Brain microvascular endothelial cell (primary cell): ENCODE measurements around the gene CXCL10.

Experiments used
- DNase-seq: peaks from one replicate; pipeline ENCODE4 v3.0.0-alpha.2; 2020
- H3K27ac ChIP-seq: fragments of 250-450 bp; sonication (Bioruptor Pico); 2 replicates; pipeline ENCODE4 v1.5.1; 2020; ENCODE audit warnings: mild to moderate bottlenecking, moderate library complexity
- H3K27me3 ChIP-seq: fragments of 250-450 bp; sonication (Bioruptor Pico); replicated peaks from 2 replicates; pipeline ENCODE4 v1.5.1; 2020; ENCODE audit warnings: mild to moderate bottlenecking
- H3K36me3 ChIP-seq: fragments of 250-450 bp; sonication (Bioruptor Pico); replicated peaks from 2 replicates; pipeline ENCODE4 v1.5.1; 2020; ENCODE audit warnings: mild to moderate bottlenecking
- H3K4me3 ChIP-seq: 2 replicates; pipeline ENCODE4 v1.5.1; 2011; ENCODE audit warnings: low read depth, mild to moderate bottlenecking, control low read depth, low read length, moderate library complexity
- CTCF ChIP-seq: IDR thresholded peaks from 2 replicates; pipeline ENCODE4 v1.5.1; 2011; ENCODE audit warnings: low read depth, mild to moderate bottlenecking, moderate library complexity, low read length, control low read depth, inconsistent platforms; ENCODE audit errors: missing control alignments
- in situ Hi-C: cut with HindIII; loops from 2 replicates; pipeline ENCODE4 v1.10.0; 2017; ENCODE audit warnings: low sequenced_read_pairs, low pct_ligation_motif_present

CXCL10 gene

DNA sequence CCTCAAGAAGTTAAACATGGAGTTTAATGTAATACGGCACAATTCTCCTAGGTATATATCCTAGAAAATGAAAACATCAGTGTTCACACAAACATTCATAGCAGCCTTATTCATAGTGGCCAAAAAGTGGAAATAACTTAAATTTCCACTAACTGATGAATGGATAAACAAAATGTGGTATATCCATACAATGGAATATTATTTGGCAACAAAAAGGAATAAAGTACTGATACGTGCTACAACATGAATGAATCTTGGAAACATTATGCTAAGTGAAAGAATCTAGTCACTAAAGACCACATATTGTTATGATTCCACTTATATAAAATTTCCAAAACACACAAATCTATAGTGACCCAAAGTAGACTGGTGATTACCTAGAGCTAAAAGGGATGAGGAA lies 47.1 kb downstream of the CXCL10 start:
- Histone ChIP-seq H3K36me3 (peaks cover 57% of the 10 kb centered on the region), H3K27me3 (no peaks in the 10 kb centered on the region), H3K27ac (no peak overlapping the region), H3K4me3 (no peak overlapping the region)
- in situ Hi-C loops = no loop called here
- DNase-seq = no peak
- no peak for TF ChIP-seq CTCF

DNA sequence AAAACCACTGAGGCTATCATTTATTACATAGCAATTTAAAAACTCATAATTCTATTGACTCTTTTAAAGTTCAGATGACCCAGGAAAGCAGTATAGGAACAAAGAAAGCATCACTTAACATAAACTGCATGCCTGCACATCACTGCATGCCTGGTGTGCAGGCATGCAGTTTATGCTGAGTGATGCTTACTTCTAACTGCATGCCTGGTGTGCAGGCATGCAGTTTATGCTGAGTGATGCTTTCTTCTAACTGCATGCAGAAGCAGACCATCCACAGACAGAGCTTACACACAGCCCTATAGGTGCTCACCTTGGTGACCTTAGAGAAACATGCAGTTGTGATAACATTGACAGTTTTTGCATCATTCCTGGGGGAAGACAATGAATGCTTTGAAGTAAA lies 49.5 kb downstream of the CXCL10 start:
- no peak overlapping the region for H3K27ac ChIP-seq
- peaks cover 67% of the 10 kb centered on the region for H3K36me3 ChIP-seq
- no peak overlapping the region for H3K4me3 ChIP-seq
- in situ Hi-C loops = no loop called here
- TF ChIP-seq CTCF = no peak
- no peak for DNase-seq
- H3K27me3 ChIP-seq = no peaks in the 10 kb centered on the region
